Hepatocyte (in vitro differentiated cells): ENCODE data around the gene RTN4RL2.

Source experiments
- CTCF ChIP-seq: fragments of 200-600 bp; sonication (generic); IDR thresholded peaks from 2 replicates; pipeline ENCODE4 v1.5.1; 2016; ENCODE audit warnings: antibody characterized with exemption, mild to moderate bottlenecking; ENCODE audit not compliant: poor library complexity
- EZH2 ChIP-seq: fragments of 200-600 bp; sonication (generic); IDR thresholded peaks from 2 replicates; pipeline ENCODE4 v1.6.1; 2016; ENCODE audit warnings: antibody characterized with exemption, mild to moderate bottlenecking, borderline replicate concordance

DNA sequence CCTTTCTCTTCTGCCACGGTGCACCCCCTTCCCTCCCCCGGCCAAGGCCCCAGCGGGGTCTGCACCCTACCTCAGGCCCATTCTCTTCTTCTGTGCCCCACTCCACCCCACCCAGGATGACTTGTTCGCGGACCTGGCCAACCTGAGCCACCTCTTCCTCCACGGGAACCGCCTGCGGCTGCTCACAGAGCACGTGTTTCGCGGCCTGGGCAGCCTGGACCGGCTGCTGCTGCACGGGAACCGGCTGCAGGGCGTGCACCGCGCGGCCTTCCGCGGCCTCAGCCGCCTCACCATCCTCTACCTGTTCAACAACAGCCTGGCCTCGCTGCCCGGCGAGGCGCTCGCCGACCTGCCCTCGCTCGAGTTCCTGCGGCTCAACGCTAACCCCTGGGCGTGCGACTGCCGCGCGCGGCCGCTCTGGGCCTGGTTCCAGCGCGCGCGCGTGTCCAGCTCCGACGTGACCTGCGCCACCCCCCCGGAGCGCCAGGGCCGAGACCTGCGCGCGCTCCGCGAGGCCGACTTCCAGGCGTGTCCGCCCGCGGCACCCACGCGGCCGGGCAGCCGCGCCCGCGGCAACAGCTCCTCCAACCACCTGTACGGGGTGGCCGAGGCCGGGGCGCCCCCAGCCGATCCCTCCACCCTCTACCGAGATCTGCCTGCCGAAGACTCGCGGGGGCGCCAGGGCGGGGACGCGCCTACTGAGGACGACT lies 15.9 kb downstream of the RTN4RL2 start:
- TF ChIP-seq CTCF (no peak), EZH2 (peak; percentile 76)
